ENCODE measurements around the gene LBX1. TPM values are rescaled to one million over a fixed set of nuclear protein-coding genes. Genes with fewer than 3 reads are reported as not detected.

Gene LBX1
- total RNA-seq, 1 donor from 2014 or later: not detected

GRCh38 chr10:101267776-101268175, 38.5 kb upstream of the LBX1 start:
- no peak overlapping the region for H3K4me3 ChIP-seq
- no peaks in the 10 kb centered on the region for H3K4me1 ChIP-seq
- H3K27ac ChIP-seq: no peak overlapping the region
- peaks cover 3% of the 10 kb centered on the region for H3K27me3 ChIP-seq (ENCODE audit: low read depth)
- no peak for DNase-seq
- intact Hi-C loops (cut with DNase I): no loop called here
- no peaks in the 10 kb centered on the region for H3K36me3 ChIP-seq
- TF ChIP-seq, protein P1, sequence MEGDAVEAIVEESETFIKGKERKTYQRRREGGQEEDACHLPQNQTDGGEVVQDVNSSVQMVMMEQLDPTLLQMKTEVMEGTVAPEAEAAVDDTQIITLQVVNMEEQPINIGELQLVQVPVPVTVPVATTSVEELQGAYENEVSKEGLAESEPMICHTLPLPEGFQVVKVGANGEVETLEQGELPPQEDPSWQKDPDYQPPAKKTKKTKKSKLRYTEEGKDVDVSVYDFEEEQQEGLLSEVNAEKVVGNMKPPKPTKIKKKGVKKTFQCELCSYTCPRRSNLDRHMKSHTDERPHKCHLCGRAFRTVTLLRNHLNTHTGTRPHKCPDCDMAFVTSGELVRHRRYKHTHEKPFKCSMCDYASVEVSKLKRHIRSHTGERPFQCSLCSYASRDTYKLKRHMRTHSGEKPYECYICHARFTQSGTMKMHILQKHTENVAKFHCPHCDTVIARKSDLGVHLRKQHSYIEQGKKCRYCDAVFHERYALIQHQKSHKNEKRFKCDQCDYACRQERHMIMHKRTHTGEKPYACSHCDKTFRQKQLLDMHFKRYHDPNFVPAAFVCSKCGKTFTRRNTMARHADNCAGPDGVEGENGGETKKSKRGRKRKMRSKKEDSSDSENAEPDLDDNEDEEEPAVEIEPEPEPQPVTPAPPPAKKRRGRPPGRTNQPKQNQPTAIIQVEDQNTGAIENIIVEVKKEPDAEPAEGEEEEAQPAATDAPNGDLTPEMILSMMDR (IDR thresholded peaks at IDR 0.05): no peak
- H3K9me3 ChIP-seq: no peaks in the 10 kb centered on the region
- ATAC-seq: no peak

DNA sequence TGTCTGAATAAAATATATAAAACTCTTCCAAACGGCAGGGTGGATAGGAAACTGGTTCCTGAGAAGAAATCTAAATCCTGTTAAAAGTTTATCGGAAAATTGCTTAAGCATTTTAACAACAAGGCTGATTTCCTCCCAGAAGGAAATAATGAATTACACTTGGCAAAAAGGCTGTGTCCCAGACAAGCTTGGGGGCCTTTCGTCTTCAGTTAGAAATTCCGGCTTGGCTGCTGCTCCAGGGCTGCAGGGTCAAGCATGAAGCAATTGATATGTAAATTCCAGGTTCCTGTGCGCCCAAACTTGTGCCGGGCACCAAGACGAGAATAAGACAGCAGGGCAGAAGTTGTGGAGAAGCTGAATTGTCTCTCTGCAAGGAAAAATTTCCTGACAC, 38.0 kb upstream of the LBX1 start:
- TF ChIP-seq, protein P1 (IDR thresholded peaks at IDR 0.05): no peak
- ATAC-seq: no peak
- no peak for DNase-seq

DNA sequence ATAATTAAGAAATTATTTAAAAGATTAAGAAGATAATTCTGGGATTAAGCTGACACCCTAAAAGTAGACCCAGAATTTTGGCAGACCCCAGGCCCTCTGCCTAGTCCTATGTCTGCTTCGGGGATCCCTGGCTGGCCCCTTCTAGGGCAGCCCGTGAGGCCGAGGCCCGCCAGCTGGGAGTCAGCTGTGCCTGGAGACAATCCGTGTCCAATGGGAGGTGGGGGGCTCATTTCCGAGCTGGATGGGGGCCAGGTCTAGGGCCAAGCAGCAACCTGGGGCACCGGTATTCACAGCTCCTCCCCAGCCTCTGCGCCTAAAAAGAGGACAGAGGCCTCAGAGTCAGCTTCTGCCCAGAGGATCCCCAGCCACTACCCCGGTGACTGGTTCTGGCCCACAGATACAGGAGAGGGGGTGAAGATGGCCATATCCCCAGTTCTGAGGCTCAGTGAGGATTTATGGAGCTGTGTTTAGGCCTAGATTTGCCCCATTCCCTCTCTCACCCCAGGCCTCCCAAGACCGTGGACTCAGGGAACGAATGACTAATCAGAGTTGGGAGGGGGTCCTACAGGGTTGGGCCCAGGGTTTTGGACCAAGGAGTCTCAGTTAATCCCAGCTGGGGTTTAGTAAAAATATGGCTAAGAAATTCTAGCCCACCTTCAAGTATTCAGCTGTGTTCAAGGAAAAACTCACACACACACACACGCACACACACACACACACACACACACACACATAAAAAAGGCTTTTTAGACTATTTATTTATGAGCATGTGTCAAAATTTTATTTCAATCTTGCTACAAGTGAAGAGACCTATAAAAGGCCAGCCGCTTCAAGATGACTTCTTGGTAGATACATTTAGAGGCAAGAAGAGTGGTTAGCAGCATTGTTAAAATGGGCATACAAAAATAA, 37.4 kb upstream of the LBX1 start:
- no peak for ATAC-seq
- no peak overlapping the region for H3K4me3 ChIP-seq

More for the DNA sequence above, 38.0 kb upstream of the LBX1 start:
- Histone ChIP-seq H3K36me3 (no peaks in the 10 kb centered on the region), H3K4me1 (no peaks in the 10 kb centered on the region), H3K27ac (no peak overlapping the region), H3K4me3 (no peak overlapping the region), H3K9me3 (no peaks in the 10 kb centered on the region), H3K27me3 (ENCODE audit: low read depth) (peaks cover 5% of the 10 kb centered on the region)
- intact Hi-C loops (cut with DNase I): no loop called here

GRCh38 chr10:101263150-101263752, 34.0 kb upstream of the LBX1 start:
- Histone ChIP-seq H3K27me3 (ENCODE audit: low read depth) (peaks cover 24% of the 10 kb centered on the region), H3K36me3 (no peaks in the 10 kb centered on the region), H3K4me1 (no peaks in the 10 kb centered on the region), H3K9me3 (peaks cover 3% of the 10 kb centered on the region), H3K4me3 (no peak overlapping the region), H3K27ac (no peak overlapping the region)
- DNase-seq (no peak), ATAC-seq (no peak)
- TF ChIP-seq, protein P1 (IDR thresholded peaks at IDR 0.05): no peak
- intact Hi-C loops (cut with DNase I): no loop called here

More for the DNA sequence above, 37.4 kb upstream of the LBX1 start:
- no peak for DNase-seq
- Histone ChIP-seq H3K4me1 (no peaks in the 10 kb centered on the region), H3K27ac (no peak overlapping the region), H3K9me3 (no peaks in the 10 kb centered on the region), H3K36me3 (no peaks in the 10 kb centered on the region), H3K27me3 (ENCODE audit: low read depth) (peaks cover 12% of the 10 kb centered on the region)
- TF ChIP-seq, protein P1 (IDR thresholded peaks at IDR 0.05): no peak
- intact Hi-C loops (cut with DNase I): no loop called here

GRCh38 chr10:101262147-101262546, 32.9 kb upstream of the LBX1 start:
- no peak for DNase-seq
- peaks cover 8% of the 10 kb centered on the region for H3K9me3 ChIP-seq
- TF ChIP-seq, protein P1 (IDR thresholded peaks at IDR 0.05): no peak
- intact Hi-C loops (cut with DNase I): no loop called here
- ATAC-seq: no peak
- H3K36me3 ChIP-seq: no peaks in the 10 kb centered on the region
- no peak overlapping the region for H3K27ac ChIP-seq
- no peaks in the 10 kb centered on the region for H3K4me1 ChIP-seq
- H3K4me3 ChIP-seq: no peak overlapping the region
- peaks cover 24% of the 10 kb centered on the region for H3K27me3 ChIP-seq (ENCODE audit: low read depth)

All from lower lobe of right lung (tissue), 2 donors.